ENCODE data around the gene POLN. TPM values are rescaled to one million over a fixed set of nuclear protein-coding genes. Genes with fewer than 3 reads are reported as not detected.
A peak's percentile ranks its signal among the peaks of the same experiment; 100 is the strongest.

Gene POLN
- polyA plus RNA-seq, 4 donors: 2.3 to 6.7 (median 3.3) TPM

DNA sequence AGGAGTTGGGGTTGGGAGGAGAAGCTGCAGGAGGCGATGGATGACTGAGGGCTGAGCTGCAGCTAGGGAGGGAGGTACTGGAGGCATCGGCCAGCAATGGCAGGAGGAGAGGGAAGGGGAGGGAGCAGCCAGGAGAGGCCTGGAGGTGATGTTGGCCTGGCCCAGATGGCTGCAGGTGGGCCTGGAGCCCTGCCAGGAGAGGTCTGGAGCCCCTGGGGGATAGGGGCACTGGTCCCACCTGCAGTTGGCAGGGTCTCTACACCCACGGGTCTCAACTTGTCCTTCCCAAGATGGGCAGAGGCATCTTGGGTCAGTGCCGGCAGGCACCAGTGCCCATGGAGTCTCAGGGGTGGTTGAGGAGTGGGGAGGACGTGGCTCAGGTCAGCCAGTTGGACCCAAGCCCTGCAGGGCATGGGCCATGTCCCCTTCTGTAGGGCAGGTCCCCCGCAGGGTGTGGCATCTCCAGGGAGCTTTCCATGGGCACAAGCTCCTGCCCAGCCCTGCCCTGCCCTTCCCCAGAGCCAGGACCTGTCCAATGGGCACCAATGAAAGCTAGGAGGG lies 22.6 kb upstream of the POLN start:
- no peak for DNase-seq (ENCODE audit: low read depth in 4 of 4, low spot score in 3 of 4)

DNA sequence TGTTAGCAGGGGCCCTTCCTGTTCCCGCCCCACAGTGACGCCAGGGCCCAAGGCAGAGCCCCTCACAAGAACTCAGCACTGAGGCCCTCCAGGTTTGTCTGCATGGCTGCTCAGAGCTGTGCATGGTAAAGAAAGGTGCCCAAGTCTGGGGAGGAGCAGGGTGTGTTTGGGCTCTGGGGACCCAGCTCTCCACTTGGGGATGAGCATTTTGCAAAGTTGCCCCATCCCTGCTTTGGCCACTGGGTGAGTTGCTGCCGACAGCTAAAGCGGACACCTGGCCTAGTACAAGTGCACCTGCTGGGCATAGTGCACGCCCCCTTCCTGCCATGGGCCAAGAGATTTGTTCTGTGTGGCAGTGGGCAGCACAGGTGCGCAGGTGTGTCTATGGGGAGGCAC lies 22.0 kb upstream of the POLN start:
- DNase-seq (ENCODE audit: low read depth in 4 of 4, low spot score in 3 of 4): no peak

DNA sequence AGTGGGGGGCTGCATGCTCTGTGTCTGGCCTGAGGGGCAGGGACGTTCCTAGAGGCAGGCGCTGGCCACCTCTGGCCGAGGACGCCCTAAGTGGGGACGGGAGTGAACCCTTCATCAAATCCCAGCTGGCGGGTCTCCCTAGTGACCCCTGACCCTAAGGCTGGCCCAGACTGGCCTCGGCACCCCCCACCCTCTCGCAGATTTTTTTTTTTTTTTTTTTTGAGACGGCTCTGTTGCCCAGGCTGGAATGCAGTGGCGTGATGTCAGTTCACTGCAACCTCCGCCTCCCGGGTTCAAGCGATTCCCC lies 21.0 kb upstream of the POLN start:
- DNase-seq (ENCODE audit: low read depth in 4 of 4, low spot score in 3 of 4): no peak

DNA sequence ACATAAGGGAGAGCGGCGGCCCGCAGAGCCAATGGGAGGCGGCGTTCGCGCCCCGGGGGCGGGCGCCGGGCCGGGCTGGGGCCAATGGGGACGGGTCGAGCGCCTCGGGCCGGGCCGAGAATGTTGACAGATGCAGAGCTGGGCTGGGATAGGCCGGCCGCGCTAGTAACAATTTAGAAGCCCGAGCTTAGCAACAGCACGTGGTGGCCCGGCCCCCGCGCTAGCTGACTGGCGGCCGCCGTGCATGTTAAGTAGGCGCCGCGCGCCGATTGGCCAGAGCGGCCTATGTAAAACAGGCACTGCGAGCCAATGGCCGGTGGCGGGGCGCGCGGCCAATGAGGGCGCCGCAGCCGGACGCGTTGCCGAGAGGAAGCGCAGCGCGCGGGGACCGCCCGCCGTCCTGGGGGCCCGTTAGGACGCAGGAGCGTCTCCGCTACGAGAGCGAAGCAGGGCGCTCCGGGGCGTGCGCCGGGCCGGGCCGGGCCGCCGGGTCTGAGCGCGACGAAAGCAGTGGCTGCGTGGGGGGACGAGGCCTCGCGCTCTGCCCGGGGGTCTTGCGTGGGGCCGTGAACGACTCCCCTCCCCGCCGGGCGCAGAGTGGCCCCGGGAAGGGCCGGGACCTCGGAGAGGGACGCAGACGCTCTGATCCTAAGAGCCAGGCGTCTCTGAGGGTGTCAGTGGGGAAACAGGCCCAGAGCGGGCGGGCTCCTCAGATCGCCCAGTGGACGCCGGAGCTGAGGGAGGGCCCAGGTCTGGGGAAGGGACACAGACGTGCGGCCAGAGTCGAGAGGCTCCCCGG lies 20.4 kb upstream of the POLN start:
- DNase-seq (ENCODE audit: low read depth in 4 of 4, low spot score in 3 of 4): peak; percentile 94 to 98 (median 98)

DNA sequence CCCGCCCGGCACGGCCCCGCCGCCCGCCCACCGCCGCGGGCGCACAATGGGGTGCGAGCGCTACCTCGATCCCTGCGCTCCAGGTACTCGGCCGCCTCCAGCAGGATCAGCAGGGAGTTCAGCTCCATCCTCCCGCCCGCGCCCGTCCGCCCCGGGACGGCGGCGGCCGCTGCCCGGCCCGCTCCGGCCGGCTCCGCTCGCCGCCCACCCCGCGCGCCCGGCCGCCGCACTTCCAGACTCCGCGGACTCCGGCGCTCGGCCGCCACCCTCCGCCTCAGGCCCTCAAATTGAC lies 19.9 kb upstream of the POLN start, which contains the start of gene MXD4:
MXD4 (minus strand) TSS at position 257 of the 292 bp plus-strand sequence; CDS start at position 128, 129 bp downstream.
- no peak for DNase-seq (ENCODE audit: low read depth in 4 of 4, low spot score in 3 of 4)

DNA sequence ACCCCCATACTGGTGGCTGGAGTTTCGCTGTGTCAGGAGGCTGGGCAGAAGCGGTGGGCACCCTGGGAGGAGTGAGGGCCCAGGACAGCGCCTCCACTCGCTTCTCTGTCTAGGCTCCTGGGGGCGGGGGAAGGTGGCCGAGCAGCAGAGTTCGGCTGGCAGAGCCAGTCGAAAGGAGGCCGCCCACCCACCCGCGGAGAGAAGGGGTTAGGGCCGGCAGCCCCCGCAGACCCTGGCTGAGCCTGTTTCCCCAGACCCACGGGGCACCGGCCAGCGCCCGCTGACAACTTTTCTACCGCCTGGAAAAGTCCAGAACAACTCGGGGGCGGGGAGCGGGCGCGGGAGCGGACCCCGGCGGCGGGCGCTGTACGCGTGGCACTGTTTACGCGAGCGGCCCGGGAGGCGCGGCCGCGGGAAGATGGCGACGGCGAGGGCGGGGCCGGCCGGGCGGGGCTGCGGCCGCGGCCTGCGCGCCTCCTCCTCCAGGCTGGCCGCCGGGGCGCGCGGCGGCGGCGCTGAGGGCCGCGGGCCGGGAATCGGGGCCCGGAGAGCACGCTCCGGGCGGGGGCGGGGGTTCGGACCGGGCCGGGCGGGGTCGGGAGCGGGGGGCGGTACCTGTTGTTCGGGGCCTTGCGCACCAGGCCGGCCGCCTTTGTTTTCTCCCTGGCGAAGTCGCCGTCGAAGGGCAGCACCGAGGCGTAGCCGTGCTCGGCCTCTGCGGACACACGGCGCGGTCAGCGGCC lies 19.4 kb upstream of the POLN start:
- DNase-seq (ENCODE audit: low read depth in 4 of 4, low spot score in 3 of 4): no peak

DNA sequence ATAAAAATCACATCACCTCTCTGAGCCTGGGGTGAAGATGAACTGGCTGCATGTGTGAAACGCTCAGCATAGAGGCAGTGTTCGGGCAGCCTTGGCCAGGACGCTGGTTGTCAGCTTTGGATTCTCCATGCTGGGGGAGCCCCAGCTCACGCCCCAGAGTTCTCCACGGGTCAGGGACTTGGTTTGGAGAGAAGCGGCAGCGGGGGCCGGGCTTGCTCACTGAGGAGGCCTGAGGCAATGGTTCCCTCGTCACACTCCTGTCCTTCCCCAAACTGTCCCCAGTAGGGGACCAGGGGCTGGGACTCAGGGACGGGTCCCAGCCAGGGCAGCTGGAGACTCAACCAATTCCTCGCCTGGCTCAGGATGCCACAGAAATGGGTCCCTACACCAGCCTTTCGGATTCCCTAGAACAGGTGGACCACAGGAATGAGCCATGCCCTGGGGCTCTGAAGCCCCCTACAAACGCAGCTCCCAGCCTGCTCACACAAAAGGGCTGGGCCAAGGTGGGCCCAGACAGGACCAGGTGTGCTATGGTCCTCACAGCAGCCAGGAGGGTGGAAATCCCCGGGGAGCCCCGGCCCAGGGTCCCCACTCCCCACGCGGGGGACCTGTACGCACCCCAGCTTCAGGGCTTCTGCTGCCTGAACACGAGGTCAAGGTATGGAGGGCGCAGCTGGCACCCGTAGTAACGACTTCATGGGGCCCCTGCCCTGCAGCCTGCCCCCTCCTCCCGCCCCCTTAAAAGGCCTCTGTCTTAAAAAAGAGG lies 18.6 kb upstream of the POLN start:
- DNase-seq (ENCODE audit: low read depth in 4 of 4, low spot score in 3 of 4): no peak

DNA sequence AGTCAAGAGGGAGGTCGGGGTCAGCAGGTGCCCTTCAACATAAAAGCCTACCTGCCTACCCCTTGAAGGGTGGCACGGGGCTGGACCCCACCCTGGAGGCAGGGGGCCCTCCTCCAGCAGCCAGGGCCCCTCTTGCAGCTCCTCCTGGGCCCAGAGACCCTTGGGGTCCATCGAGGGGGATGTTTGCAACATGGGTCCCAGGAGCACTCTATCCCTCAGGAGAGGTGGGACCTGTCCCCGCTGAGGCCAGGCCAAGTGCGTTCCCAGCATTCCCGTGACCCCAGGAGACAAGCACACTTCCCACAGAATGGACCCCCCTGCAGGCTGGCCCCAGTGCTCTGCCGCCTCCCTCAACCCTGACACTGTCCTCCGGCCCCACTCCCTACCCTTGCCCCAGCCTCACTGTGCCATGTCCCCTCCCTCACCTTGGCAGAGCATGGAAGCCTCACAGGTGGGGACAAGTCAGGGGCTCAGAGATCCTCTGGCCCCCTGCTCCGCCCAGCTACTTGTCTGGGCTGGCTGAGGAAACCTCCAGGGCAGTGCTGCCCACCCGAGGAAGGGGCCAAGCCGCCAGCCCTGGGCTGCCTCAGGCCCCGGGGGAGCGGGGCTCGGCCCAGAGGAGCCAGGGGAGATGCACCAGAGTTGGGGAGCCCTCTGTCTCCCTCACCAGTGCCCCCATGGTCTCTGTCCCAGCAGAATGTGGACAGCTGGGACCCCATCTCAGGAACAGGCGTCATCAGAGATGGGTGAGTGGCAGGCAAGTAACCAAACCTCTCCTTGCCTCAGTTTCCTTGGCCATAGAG lies 17.8 kb upstream of the POLN start:
- DNase-seq (ENCODE audit: low read depth in 4 of 4, low spot score in 3 of 4): no peak

DNA sequence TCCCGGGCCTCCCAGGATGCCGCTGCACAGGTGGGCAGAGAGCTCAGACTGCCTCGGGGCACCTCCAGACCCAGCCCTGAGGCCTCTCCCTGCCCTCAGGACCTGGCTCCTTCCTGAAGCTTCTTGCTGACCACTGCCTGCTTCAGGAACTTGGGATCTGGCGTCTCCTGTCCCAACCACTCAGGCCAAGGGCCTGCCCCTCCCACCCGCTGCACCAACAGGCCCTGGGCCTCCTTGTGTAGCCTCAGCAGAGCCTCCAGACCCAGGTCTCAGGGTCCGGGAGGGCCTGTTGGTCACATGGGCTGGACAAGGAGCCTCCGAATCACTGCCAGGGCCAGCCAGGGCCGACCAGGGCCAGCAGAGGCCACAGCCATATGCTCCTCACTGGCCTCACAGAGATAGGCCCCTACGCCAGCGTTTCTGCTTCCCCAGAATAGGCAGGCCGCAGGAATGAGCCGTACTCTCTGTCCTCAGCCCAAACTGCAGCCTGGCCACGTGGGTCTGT lies 17.2 kb upstream of the POLN start:
- DNase-seq (ENCODE audit: low read depth in 4 of 4, low spot score in 3 of 4): no peak

DNA sequence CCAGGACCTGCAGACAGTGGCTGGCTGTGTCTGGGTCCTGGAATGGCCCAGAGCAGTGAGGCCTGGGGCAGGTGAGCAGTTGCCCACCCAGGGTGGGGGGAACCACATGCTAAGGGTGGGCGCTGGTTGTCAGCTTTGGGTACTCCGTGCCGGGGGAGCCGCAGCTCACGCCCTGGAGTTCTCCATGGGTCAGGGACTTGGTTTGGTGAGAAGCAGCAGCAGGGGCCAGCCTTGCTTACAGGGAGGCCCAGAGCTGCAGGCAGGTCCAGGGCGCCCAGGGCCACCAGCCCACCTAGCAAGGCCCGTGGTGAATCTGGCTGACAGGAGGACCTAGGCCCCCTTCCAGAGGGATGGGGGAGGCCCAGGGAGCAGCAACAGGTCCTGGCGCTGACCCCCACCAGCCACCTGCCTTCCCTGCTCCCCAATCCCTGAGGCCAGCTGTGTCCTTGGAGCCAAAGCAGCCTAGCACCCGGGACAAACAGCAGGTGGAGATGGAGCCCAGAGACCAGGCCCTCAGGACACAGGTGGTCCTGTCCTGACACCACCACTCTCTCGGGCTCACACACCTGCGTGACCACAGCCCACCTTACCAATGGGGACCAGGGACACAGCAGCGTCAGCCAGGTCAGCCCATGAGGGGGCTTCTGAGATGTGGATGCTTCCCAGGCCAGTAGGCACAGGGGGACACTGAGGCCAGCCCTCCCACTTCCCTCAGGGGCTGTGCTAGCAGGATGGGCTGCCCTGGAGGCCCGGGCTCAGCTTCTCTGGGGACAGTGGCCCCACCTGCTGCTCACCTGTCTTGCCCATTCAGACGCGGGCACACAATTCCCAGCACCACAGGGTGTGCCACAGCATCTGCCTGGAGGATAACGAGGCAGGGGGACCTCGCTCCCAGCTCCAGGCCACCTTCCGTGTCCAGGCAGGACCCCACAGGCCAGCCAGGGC lies 16.4 kb upstream of the POLN start:
- DNase-seq (ENCODE audit: low read depth in 4 of 4, low spot score in 3 of 4): no peak

DNA sequence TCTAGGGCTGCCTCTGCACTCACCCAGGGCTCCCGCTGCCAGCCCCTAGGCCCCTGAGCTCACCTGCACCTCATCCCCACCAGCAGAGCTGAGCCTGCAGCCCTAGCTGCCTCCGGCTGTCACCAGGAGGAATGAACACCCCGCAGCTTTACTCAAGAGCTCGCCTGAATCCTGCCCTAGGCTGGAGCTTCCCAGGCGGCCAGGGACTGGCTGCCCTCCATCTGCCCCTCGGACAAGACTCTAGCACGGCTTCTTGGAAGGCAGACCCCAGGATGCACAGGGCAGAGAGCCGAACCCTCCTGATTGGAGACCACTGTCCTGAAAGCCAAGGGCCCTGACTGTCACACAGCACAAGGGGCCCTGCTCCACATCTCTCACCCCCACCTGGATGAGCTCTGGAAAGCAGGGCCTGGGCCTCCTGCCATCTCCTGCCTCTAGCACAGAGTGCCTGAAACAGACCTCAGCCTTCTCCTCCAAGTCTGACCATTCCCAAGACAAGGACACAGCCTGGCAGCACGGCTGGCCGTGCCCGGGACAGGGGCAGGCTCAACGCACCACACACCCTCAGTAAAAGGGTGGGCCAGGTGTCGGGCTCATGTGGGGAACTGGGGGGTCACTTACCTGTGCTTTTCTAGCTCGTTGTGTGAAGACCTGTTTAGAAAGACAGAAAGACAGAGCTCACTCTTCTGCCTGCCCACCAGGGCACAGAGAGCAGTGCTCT lies 15.6 kb upstream of the POLN start:
- no peak for DNase-seq (ENCODE audit: low read depth in 4 of 4, low spot score in 3 of 4)

DNA sequence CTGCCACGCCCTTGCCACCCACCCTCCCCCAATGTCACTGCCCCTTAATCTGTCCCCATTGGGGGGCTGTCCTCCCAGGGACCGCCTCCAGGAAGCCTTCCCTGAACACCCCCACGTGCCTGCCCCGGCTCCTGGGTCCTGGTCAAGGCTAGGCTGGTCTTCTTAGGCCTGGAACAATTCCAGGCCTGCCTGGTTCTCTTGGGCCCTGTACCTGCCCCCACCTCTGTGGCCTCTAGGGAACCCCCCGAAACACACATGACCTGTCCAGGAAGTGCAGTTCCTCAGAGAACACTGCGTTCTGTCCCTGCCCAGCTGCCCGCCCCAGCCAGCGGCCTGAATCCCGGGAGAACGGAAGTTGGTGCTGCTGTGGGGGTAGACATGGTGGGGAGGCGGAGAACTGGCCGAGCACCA lies 14.9 kb upstream of the POLN start:
- DNase-seq (ENCODE audit: low read depth in 4 of 4, low spot score in 3 of 4): no peak

DNA sequence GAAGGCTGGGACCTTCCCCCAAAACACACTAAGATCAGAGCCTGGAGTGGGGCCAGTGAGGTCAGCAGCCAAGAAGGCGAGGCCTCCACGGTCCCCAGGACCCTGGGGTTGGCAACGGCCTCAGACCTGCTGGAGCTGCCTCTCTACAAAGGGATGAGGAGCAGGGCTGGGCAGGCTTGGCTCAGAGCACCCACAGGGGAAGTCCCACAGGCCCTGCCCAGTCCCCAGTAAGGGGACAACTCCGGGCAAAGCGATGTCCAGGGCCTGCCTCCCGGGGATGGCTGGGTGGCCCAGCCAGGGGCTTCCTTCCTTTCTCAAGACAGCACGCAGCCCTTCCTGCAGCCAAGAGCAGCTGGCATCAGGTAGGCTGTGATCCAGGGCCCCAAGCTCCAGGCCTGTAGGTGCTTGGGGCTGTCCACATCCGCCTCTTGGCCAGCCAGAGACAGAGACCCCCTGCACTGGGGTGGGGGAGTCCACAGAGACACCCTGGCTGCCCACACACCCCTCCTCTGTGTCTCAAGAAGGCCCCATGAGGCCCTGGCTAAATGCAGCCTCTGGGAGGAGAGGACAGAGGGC lies 14.3 kb upstream of the POLN start:
- no peak for DNase-seq (ENCODE audit: low read depth in 4 of 4, low spot score in 3 of 4)

DNA sequence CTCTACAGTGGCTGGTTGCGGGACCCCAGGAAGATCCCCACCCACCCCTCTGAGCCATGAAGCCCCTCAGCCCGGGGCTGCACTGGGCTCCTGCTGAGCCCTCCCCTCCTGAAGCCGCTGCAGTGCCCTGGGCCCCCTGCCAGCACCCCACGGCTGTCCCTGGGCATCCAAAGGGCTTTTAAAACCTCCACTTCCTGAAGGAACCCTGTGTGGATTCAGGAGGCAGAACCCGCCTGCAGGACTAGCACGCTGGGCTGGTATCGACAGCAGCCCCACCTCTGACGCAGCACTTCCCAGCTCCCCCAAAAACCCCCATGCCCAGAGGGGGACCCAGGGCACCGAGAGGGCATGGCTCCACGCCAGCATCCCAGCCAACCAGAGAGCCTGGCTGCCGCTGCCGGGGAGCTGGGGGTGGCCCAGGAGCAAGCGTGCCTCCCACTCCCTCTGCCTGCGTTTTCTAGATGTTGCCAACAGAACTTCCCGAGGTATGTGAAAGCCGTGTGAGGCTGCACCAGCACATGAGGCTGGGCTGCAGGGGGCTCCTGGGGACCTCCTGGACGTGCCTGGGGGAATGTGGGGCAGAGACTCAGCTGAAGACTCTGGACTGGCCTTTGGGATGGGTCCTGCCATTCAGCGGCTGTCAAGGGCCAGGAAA lies 13.7 kb upstream of the POLN start:
- no peak for DNase-seq (ENCODE audit: low read depth in 4 of 4, low spot score in 3 of 4)

DNA sequence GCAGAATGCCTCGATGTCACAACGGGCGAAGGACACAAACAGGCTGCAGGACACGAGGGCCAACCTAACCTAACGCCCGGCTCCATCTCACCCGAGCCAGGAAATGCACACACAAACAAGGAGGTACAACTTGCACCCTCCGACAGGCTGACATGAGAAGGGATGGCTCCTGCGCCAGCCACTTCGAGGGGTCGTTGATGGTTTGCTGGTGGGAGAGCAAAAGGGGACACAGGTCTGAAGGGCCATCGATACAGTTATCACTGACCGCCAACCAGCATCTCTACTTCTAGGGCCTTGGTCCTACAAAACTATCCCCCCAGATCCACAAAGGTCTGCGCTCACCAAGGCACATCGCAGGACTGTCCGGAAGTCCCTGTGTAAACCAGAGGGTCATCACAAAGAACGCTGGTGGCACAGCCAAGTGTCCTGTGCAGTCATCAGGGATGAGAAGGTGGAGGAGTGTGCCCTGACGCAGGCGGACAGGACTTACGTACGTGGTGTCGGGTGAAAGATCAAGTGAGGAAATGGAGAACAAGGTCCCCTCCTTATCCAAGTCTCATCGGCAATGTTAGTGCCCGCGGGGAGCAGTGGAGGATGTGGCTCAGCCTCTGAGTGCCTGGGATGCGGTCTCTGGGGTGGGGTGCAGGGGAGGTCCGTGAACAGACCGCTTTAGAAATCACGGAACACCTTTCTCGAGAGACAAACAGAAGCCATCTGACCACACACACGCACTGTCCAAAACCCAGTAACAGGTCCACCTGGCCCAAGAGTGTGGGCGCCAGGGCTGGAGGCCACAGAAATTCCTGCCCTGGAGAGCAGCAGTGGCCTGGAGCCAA lies 13.0 kb upstream of the POLN start:
- DNase-seq (ENCODE audit: low read depth in 4 of 4, low spot score in 3 of 4): no peak

DNA sequence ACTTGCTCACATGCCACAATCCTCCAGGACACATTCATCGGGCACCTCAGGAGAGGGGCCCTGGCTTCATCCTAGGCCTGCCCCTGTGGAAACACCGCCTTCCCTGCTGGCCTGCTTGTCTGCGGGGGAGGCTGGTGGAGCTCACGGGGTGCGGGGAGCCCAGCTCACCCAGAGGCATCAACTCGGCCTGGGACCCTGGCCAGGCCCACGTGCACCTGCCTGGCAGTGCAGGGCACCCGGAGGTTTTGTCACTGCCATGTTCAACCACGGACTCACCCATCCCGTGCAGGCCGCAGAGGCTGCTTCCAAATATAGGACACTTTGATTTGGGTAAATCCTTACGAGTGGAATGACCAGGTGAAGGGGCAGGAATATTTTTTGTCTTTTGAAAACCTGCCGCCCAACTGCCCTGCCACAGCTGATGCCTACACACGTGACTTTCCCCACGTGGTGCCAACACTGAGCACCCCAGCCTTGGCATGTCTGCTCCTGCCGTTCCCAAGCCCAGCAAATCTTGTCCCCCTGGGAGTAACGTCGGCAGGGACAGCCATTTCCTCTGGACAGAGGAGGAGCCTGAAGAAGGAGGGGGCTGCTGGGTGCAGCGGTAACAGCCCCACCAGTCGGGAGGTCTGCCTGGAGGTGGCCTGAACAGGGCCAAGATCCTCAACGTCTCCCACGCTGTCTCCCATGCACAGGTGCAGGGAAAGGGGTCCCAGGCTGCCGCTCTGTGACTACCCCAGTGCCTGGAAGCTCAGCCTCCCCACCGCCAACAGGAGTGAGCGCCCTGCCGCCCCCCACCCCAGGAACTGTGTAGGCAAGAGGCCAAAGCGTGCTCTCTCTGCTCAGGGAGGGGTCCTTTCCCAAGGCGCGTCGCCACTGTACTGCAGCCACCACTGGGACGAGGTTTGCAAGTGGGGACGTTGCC lies 11.5 kb upstream of the POLN start:
- DNase-seq (ENCODE audit: low read depth in 4 of 4, low spot score in 3 of 4): no peak
